HL-60/S4 treated with retinoic acid at 250 ng/mL for 4 days and 3 days (cell line): ENCODE measurements around the gene SLC22A15.

Source experiments
- in situ Hi-C: fragments of 300-500 bp; cut with MboI; formaldehyde crosslinking; loops from 2 replicates; pipeline ENCODE4 v1.7.0; 2022; ENCODE audit warnings: low sequenced_read_pairs

The SLC22A15 gene

DNA sequence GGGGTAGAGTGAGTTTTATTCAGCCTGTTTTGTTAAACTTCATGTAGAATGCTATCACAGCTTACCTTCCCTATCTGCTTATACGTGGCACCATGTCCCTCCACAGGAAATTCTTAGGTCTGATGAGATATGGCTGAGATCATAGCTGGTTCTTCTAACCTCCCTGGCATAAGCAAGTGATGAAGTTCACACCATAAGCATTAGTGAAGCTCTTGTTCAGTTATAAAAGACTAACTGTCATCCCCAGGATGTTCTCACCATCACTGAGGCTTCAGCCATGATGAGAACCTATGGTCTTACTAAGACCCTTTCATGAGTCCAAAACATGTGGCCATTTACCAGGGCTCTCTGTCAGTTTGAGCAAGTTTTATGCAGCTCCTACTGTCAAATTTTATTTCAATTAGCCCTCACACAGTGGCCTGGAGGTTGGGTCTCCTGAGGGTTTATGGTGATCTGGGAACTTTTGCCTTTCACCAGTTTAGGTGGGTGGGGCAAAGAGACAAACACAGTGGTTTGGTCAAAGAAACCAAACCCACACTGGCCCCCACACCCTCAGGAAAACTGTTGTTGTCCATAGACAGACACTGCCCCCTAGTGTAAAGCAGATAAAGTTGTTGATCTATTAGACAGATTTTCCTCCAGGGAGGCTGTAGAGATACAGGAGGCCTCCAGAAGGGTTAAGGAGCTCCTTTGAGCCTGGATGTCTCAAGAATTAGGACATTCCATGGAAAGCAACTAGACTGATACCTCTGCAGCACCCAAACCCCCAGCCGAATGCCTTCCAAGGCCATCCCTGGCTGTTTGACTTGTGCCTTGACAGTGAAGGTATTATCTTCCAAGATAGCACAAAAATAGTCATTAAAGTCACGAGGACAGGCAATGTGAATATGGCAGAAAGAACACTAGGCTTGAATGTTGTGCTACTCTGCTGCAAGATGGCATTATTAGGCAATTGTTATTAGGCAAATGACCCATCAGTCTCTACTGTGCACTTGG, 5.0 kb downstream of the SLC22A15 start:
- in situ Hi-C loops: loop anchor here (25.0 kb wide), 1 partner anchor 169 kb away; no protein-coding TSS in a partner anchor

- in situ Hi-C loops: loop anchor here (25.0 kb wide), 1 partner anchor 170 kb away; no protein-coding TSS in a partner anchor
Observed at GRCh38 chr1:115982400-115982799, 6.1 kb downstream of the SLC22A15 start.

- in situ Hi-C loops: loop anchor here (25.0 kb wide), 1 partner anchor 171 kb away; no protein-coding TSS in a partner anchor
Observed at GRCh38 chr1:115983584-115983983, 7.3 kb downstream of the SLC22A15 start.

- in situ Hi-C loops: loop anchor here (25.0 kb wide), 1 partner anchor 175 kb away; no protein-coding TSS in a partner anchor
Observed at GRCh38 chr1:115987623-115988022, 11.3 kb downstream of the SLC22A15 start.

DNA sequence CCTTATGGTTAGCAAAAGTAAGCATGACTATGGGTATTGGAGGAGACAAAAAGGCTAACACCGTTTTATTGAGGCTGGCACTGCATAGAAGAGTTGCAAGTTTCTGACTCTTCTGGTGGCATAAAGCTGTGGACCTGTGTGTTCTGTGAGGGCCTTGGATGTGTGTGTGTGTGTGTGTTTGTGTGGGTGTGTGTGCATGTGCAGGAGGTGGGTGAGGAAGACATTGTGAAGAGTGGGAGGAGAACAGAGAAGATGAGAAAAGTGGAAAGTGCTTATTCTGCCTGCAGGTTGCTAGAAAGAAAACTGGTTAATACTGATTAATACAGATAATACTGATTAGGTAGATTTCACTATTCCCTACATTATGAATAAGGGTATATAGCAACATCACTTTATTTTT, 12.6 kb downstream of the SLC22A15 start:
- in situ Hi-C loops: loop anchor here (25.0 kb wide), 1 partner anchor 177 kb away; no protein-coding TSS in a partner anchor

GRCh38 chr1:115989699-115990098, 13.4 kb downstream of the SLC22A15 start:
- in situ Hi-C loops: loop anchor here (25.0 kb wide), 1 partner anchor 177 kb away; no protein-coding TSS in a partner anchor

- in situ Hi-C loops: loop anchor here (25.0 kb wide), 1 partner anchor 180 kb away; no protein-coding TSS in a partner anchor
Observed at GRCh38 chr1:115991909-115992308, 15.6 kb downstream of the SLC22A15 start.

- in situ Hi-C loops: loop anchor here (25.0 kb wide), 1 partner anchor 186 kb away; no protein-coding TSS in a partner anchor
Observed at GRCh38 chr1:115997921-115998320, 21.6 kb downstream of the SLC22A15 start.

GRCh38 chr1:116001739-116002487, 25.6 kb downstream of the SLC22A15 start:
- in situ Hi-C loops: no loop called here

GRCh38 chr1:116002781-116003420, 26.6 kb downstream of the SLC22A15 start:
- in situ Hi-C loops: no loop called here

GRCh38 chr1:116003823-116004222, 27.5 kb downstream of the SLC22A15 start:
- in situ Hi-C loops: no loop called here

DNA sequence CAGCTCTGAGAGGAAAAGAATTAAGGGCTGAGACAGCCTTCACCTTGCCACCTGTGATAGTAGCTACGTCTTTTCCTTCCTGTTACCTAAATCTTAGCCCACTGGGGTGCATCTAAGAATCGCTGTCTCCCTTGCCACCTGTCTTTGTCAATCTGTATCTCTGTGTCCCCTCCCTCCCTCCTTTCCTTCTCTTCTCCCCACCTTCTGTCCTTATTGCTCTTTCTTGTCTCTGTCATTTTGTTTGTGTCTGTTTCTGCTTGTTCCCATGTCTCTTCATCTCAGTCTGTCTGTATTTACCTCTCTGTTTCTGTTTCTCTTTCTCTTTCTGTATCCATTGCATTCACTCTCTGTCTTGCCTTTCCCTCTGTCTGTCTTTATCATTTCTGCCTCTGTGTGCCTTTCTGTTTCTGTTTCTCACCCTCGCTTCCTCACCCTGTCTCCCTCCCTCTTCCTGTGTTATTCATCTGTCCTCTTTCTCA, 30.2 kb downstream of the SLC22A15 start:
- in situ Hi-C loops: no loop called here

DNA sequence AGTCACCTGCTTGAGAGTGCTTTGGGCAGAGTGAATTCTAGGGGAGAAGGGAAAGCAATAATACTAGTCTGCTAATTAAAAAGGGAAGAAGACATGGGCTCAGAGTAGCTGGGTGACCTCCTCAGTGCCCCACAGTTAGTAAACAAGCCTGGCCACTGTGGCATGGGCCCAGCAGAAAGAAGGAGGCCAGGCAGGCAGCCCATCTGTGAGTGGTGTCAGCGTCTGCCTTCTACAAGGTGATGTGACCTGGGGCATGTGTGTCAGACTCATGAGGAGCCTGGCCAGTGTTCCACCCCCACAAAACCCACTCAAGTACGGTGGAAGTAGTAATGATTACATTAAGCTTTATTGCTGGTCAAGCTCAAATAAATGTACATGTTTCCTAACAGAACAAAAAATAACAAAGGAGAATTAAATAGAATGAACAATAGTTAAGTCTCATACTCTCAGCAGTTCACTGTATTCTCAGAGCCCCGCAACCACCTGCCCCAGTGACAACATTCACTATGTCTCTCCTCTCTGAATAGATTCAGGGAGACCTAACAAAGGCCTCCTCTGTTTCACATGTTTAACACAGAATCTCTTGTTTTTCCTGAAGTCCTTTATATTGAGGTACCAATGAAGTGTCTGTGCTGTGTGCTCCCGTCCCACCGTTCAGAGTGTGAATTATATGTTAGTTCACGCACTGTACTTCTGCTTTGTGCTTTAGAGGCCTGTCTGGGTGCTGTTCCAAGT, 32.5 kb downstream of the SLC22A15 start:
- in situ Hi-C loops: no loop called here

DNA sequence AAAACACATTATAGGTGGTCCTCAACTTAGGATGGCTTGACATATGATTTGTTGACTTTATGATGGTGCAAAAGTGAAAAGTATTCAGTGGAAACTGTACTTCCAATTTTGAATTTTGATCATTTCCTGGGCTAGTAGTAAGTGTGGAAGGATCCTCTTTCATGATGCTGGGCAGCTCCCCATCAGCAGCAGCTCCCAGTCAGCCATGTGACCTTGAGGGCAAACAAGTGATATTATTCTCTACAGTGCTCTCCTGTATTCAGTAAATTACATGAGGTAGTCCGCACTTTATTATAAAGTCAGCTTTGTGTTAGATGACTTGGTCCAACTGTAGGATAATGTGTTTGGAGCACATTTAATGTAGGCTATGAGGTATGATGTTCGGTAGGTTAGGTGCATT, 36.4 kb downstream of the SLC22A15 start:
- in situ Hi-C loops: no loop called here

DNA sequence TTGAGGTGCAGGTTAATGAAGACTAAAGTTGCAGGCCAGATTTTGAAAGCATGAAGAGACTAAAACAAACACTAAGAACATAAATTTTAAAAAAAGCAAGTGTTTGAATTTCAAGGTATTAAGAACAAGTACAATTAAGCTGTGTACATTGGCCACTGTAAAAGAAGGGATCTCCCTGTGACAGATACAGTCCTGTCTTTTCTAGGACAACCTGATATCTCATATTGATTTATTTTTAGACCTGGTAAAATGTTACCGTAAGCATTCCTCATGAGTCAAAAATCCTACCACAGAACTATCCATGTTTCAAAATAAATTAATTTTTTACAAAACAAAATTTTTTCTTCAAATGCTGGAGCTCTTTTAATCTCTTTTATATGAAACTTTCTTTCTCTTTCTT, 39.4 kb downstream of the SLC22A15 start:
- in situ Hi-C loops: no loop called here

DNA sequence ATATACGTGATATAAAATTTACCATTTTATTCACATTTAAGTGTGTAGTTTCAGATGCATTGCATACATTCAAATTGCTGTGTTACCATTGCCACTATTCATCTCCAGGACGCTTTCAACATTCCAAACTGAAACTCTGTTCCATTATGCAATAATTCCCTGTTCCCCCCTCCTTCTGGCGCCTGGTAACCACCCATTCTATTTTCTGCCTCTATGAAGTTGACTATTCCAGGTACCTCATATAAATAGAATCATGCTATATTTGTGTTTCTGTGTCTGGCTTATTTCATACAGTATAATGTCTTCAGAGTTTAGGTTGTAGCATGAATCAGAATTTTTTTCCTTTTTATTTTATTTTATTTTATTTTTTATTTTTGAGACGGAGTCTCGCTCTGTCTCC, 41.7 kb downstream of the SLC22A15 start:
- in situ Hi-C loops: no loop called here

- in situ Hi-C loops: no loop called here
Observed at GRCh38 chr1:116019653-116020253, 43.4 kb downstream of the SLC22A15 start.

- in situ Hi-C loops: no loop called here
Observed at GRCh38 chr1:116020668-116021272, 44.5 kb downstream of the SLC22A15 start.

- in situ Hi-C loops: no loop called here
Observed at GRCh38 chr1:116024626-116025025, 48.3 kb downstream of the SLC22A15 start.
